K562 (cell line): ENCODE data around the gene C9. TPM values are rescaled to one million over a fixed set of nuclear protein-coding genes. Genes with fewer than 3 reads are reported as not detected.

Source experiments
- ATAC-seq: fragments of 200-7000 bp; cut with Tn5 transposase; 3 replicates; pipeline ENCODE4 v1.9.1; 2020; ENCODE audit warnings: moderate library complexity
- BruUV-seq: library from RNA; stranded (reverse); fragments of 400-500 nt; replicated peaks from 2 replicates; lab custom pipeline; 2021; lab: Mats Ljungman, UMichigan
- CTCF ChIA-PET: fragments of 300-600 bp; formaldehyde crosslinking; extraction: SDS; loops from one replicate; lab custom pipeline; 2021; ENCODE audit warnings: low intra/inter-chr PET ratio; lab: Yijun Ruan, JAX
- POLR2A ChIA-PET: fragments of 300-600, 350-650 bp; sonication (Branson Sonifier 250); formaldehyde crosslinking; extraction: SDS; loops from one replicate; lab custom pipeline; 2021; ENCODE audit warnings: antibody characterized with exemption, inconsistent platforms; lab: Yijun Ruan, JAX
- DNase-seq, 4 experiments: peaks; one replicate each; pipeline versions ENCODE4 v3.0.0 to v3.0.0-alpha.2; 2011 to 2018; ENCODE audit warnings: low spot score in 3 of 4, mixed read lengths in 3 of 4; ENCODE audit errors: extremely low read depth in 1 of 4
- FAIRE-seq: peaks from 2 replicates; lab custom pipeline; 2011; peaks lifted over from hg19 to GRCh38; lab: Jason Lieb, UNC
- H2AFZ ChIP-seq: 2 replicates; pipeline ENCODE4 v1.6.0; 2011; ENCODE audit warnings: low read depth, low read length, control low read depth, inconsistent platforms
- H3K27ac ChIP-seq: fragments of 200-600 bp; 3 replicates; pipeline ENCODE4 v1.8.0; 2011; ENCODE audit warnings: low read depth, mild to moderate bottlenecking, control low read depth, inconsistent platforms, low read length, moderate library complexity, mixed read lengths; ENCODE audit errors: extremely low read depth
- H3K27me3 ChIP-seq, 2 experiments: fragments of 300-600 bp in 1 of 2; 2 replicates in 1 of 2; 3 replicates in 1 of 2; pipeline versions ENCODE4 v1.6.0 to v1.8.0; 2011; ENCODE audit warnings: inconsistent platforms in 2 of 2, low read length in 2 of 2, mild to moderate bottlenecking in 1 of 2, mixed read lengths in 1 of 2, moderate library complexity in 1 of 2; ENCODE audit not compliant: control insufficient read depth in 2 of 2, insufficient read depth in 2 of 2
- H3K36me3 ChIP-seq: fragments of 300-600 bp; 3 replicates; pipeline ENCODE4 v1.8.0; 2011; ENCODE audit warnings: mild to moderate bottlenecking, low read length, inconsistent platforms; ENCODE audit not compliant: control insufficient read depth, insufficient read depth
- H3K4me1 ChIP-seq, 2 experiments: fragments of 200-600 bp in 1 of 2; replicated peaks in 1 of 2; 2 replicates in 1 of 2; 3 replicates in 1 of 2; pipeline versions ENCODE4 v1.5.1 to v1.8.0; 2011; ENCODE audit warnings: inconsistent platforms in 2 of 2, low read length in 2 of 2, mild to moderate bottlenecking in 1 of 2, mixed read lengths in 1 of 2, moderate library complexity in 1 of 2; ENCODE audit not compliant: control insufficient read depth in 2 of 2, insufficient read depth in 2 of 2
- H3K4me2 ChIP-seq: 2 replicates; pipeline ENCODE4 v1.6.1; 2011; ENCODE audit warnings: low read length, control low read depth, inconsistent platforms, mixed read lengths; ENCODE audit not compliant: insufficient read depth
- H3K4me3 ChIP-seq: fragments of 200-600 bp; sonication (generic), shearing (Covaris generic); 2 replicates; pipeline ENCODE4 v1.5.1; 2016; ENCODE audit warnings: control low read depth, inconsistent platforms
- H3K79me2 ChIP-seq: fragments of 200-600 bp; 3 replicates; pipeline ENCODE4 v1.8.0; 2011; ENCODE audit warnings: low read length, inconsistent platforms; ENCODE audit not compliant: control insufficient read depth, insufficient read depth
- H3K9ac ChIP-seq, 2 experiments: 2 replicates each; pipeline versions ENCODE4 v1.6.0 to v1.6.1; 2011; ENCODE audit warnings: low read depth in 2 of 2, low read length in 2 of 2, control low read depth in 1 of 2, inconsistent platforms in 1 of 2, mild to moderate bottlenecking in 1 of 2, mixed read lengths in 1 of 2; ENCODE audit not compliant: insufficient read depth in 1 of 2
- H3K9me1 ChIP-seq: one replicate; pipeline ENCODE4 v1.6.0; 2011; ENCODE audit warnings: inconsistent platforms, mild to moderate bottlenecking, low read length, moderate library complexity; ENCODE audit not compliant: control insufficient read depth, insufficient read depth
- H3K9me3 ChIP-seq: replicated peaks from 2 replicates; pipeline ENCODE4 v1.5.1; 2011; ENCODE audit warnings: low read depth, low read length, inconsistent platforms; ENCODE audit not compliant: control insufficient read depth, insufficient read depth
- H4K20me1 ChIP-seq: replicated peaks from 2 replicates; pipeline ENCODE4 v1.6.1; 2011; ENCODE audit warnings: low read length, inconsistent platforms, mixed read lengths; ENCODE audit not compliant: control insufficient read depth, insufficient read depth
- ATF3 ChIP-seq, 2 experiments: fragments of 450-650 bp in 1 of 2; sonication (generic) in 1 of 2; formaldehyde crosslinking in 1 of 2; IDR thresholded peaks in 1 of 2; conservative IDR thresholded peaks in 1 of 2; 2 replicates each; pipeline versions ENCODE4 v1.6.1 to v1.8.1; 2016 to 2023; ENCODE audit warnings: mild to moderate bottlenecking in 2 of 2, moderate library complexity in 2 of 2, inconsistent platforms in 1 of 2, missing genetic modification reagents in 1 of 2
- BCLAF1 ChIP-seq, 2 experiments: fragments of 450-650 bp in 1 of 2; IDR thresholded peaks; 2 replicates each; pipeline ENCODE4 v1.6.1; 2011 to 2017; ENCODE audit warnings: low read depth in 2 of 2, antibody characterized with exemption in 1 of 2, borderline replicate concordance in 1 of 2, low read length in 1 of 2, mild to moderate bottlenecking in 1 of 2, mixed read lengths in 1 of 2; ENCODE audit not compliant: control insufficient read depth in 1 of 2
- DACH1 ChIP-seq: fragments of 450-650 bp; IDR thresholded peaks from 2 replicates; pipeline ENCODE4 v1.6.1; 2018; ENCODE audit not compliant: partially characterized antibody
- L3MBTL2 ChIP-seq: fragments of 450-650 bp; IDR thresholded peaks from 2 replicates; pipeline ENCODE4 v1.6.1; 2016; ENCODE audit warnings: mild to moderate bottlenecking, moderate library complexity
- TRIM25 ChIP-seq: fragments of 450-650 bp; IDR thresholded peaks from 2 replicates; pipeline ENCODE4 v1.7.0; 2016; ENCODE audit warnings: borderline replicate concordance
- ZNF280B ChIP-seq: fragments of 250-450 bp; sonication (Bioruptor Pico); IDR thresholded peaks from 2 replicates; pipeline ENCODE4 v1.5.1; 2021; ENCODE audit warnings: mild to moderate bottlenecking
- WGBS: fragments of 100-300 bp; shearing (Covaris generic); methylation state at CpG from one replicate; pipeline ENCODE4 v1.1.6; 2016; ENCODE audit warnings: low coverage, mixed read lengths; ENCODE audit not compliant: insufficient coverage; ENCODE audit errors: missing lambda C conversion rate; 5-methylcytosine and 5-hydroxymethylcytosine counted together
- in situ Hi-C: fragments of 300-500 bp; cut with MboI; formaldehyde crosslinking; loops from 4 replicates; pipeline ENCODE4 v1.15.0; 2018; ENCODE audit warnings: inconsistent platforms, mixed read lengths
- intact Hi-C: fragments of 100-400 bp; cut with micrococcal nuclease; formaldehyde crosslinking; loops from 2 replicates; pipeline ENCODE4 v1.14.2; 2022
- polyA plus RNA-seq, 8 experiments: library from polyadenylated mRNA; depleted of rRNA in 4 of 8; stranded (reverse) in 5 of 8; unstranded in 3 of 8; fragments of >200 nt; fragmentation: Nextera tagmentation in 2 of 8; fragmentation: Illumina TruSeq in 1 of 8; extraction: Ambion mirVana in 2 of 8; extraction: Trizol in 1 of 8; gene quantifications; 2 replicates each; pipeline versions ENCODE4 v1.2.1 to v1.2.3, GENCODE V29; 2011 to 2014; ENCODE audit warnings: inconsistent platforms in 1 of 8, missing spikeins in 1 of 8
- total RNA-seq, 7 experiments: library from RNA; depleted of rRNA in 6 of 7; stranded (reverse); fragments of >200 nt in 6 of 7; fragmentation: Illumina TruSeq in 2 of 7; extraction: Trizol in 2 of 7; gene quantifications; 2 replicates each; pipeline versions ENCODE4 v1.2.1 to v1.2.3, GENCODE V29; 2011 to 2021; ENCODE audit warnings: low replicate concordance in 1 of 7

C9 gene
- total and polyA plus RNA-seq, 9 of the 15 experiments (the other 6 are each of a cell fraction or from before 2014, with no cell fraction given): 0.08 to 0.38 TPM; not detected in 7

DNA sequence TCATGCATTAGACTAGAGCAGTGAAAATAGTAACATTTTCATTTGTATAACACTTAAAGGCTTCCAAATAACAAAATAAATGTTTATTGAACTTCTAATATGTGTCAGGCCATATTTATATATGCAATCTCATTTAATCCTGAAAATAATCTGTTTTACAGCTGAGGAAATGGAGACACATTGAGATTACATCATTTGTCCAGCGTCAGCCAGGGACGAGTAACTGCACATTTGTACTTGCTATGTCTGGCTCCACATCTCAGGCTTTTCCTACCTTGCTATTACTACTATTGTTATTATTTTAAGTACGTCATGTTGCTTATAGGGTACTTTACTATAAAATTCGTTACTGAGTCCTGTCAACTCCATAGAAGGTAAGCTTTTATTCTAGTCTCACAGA is 3.8 kb upstream of the C9 start:
- in situ Hi-C loops: no loop called here
- BruUV-seq: no TSS peak
- Histone ChIP-seq H3K27ac (no peak overlapping the region), H4K20me1 (no peaks in the 10 kb centered on the region), H2AFZ (no peak overlapping the region), H3K4me1 (0 out of 5 replicates have a peak, but pooled peaks cover 0 to 3% of the 10 kb centered on the region in 2 experiments), H3K4me2 (no peak overlapping the region), H3K79me2 (no peaks in the 10 kb centered on the region), H3K9me3 (no peaks in the 10 kb centered on the region), H3K9me1 (no peaks in the 10 kb centered on the region), H3K9ac (no peak overlapping the region), H3K36me3 (no peaks in the 10 kb centered on the region), H3K4me3 (no peak overlapping the region), H3K27me3 (peaks cover 0 to 4% of the 10 kb centered on the region in 2 experiments; a peak in 1 of 5 replicates)
- ChIA-PET POLR2A (interaction anchor here (0.6 kb wide), 1 partner anchor 754 kb away, joined by 4 read pairs; no protein-coding TSS in a partner anchor), CTCF (no interaction called here)
- intact Hi-C loops: no loop called here
- ATAC-seq (no peak), FAIRE-seq (no peak), DNase-seq (no peak)
- TF ChIP-seq ZNF280B (CRISPR knock-in tag): no peak
- no peak for TF ChIP-seq L3MBTL2
- TF ChIP-seq BCLAF1 (IDR thresholded peaks at IDR 0.05; ENCODE audit: borderline replicate concordance in 1 of 2, control insufficient read depth in 1 of 2, low read depth in 2 of 2, low read length in 1 of 2): no peak
- 0 out of 2 replicates have a peak, but pooled peaks have one; percentile 14 for TF ChIP-seq ATF3 (IDR thresholded peaks at IDR 0.05)
- TF ChIP-seq ATF3 (CRISPR knock-in tag; conservative IDR thresholded peaks at IDR 0.05): no peak
- no peak for TF ChIP-seq TRIM25
- no peak for TF ChIP-seq DACH1
- WGBS: 4% methylated on average over 4 of the region's 4 CpGs
